SU-DHL-6 (cell line): Measurements from ENCODE around the gene CNTN4.

Experiments
- H2AFZ ChIP-seq: fragments of 200-600 bp; sonication (generic); 2 replicates; pipeline ENCODE4 v1.6.1; 2014; ENCODE audit warnings: low read depth, mild to moderate bottlenecking, moderate library complexity, mixed read lengths, antibody characterized with exemption, low read length; ENCODE audit not compliant: severe bottlenecking
- H3F3A ChIP-seq: fragments of 200-600 bp; shearing (Covaris generic); 2 replicates; pipeline ENCODE4 v1.6.0; 2016; ENCODE audit warnings: antibody characterized with exemption, mild to moderate bottlenecking; ENCODE audit not compliant: insufficient read depth
- H3K27ac ChIP-seq: fragments of 200-600 bp; sonication (generic); 2 replicates; pipeline ENCODE4 v1.5.1; 2016; ENCODE audit warnings: low read depth, mild to moderate bottlenecking, low read length, moderate library complexity, mixed read lengths
- H3K27me3 ChIP-seq: fragments of 200-600 bp; sonication (generic), shearing (Covaris generic); 2 replicates; pipeline ENCODE4 v1.6.0; 2014; ENCODE audit warnings: mild to moderate bottlenecking, low read length
- H3K36me3 ChIP-seq: fragments of 200-600 bp; sonication (generic); 2 replicates; pipeline ENCODE4 v1.6.1; 2014; ENCODE audit warnings: mild to moderate bottlenecking, low read length, mixed read lengths
- H3K4me2 ChIP-seq: fragments of 300-600, 200-600 bp; shearing (Covaris generic), sonication (generic); 2 replicates; pipeline ENCODE4 v1.6.0; 2014; ENCODE audit warnings: low read length, low read depth, mild to moderate bottlenecking; ENCODE audit not compliant: poor library complexity, severe bottlenecking
- H3K4me3 ChIP-seq: fragments of 200-600 bp; sonication (generic); 2 replicates; pipeline ENCODE4 v1.5.1; 2014; ENCODE audit warnings: antibody characterized with exemption, low read length, mild to moderate bottlenecking, mixed read lengths; ENCODE audit not compliant: insufficient read depth, poor library complexity, severe bottlenecking
- H3K79me2 ChIP-seq: fragments of 200-600 bp; sonication (generic); 2 replicates; pipeline ENCODE4 v1.6.1; 2014; ENCODE audit warnings: mild to moderate bottlenecking, low read length, moderate library complexity; ENCODE audit not compliant: insufficient read depth
- H3K9ac ChIP-seq: fragments of 200-600 bp; sonication (generic); 2 replicates; pipeline ENCODE4 v1.7.0; 2014; ENCODE audit warnings: mild to moderate bottlenecking, low read length
- H3K9me2 ChIP-seq: fragments of 200-600 bp; sonication (generic); replicated peaks from 2 replicates; pipeline ENCODE4 v1.6.1; 2014; ENCODE audit warnings: low read length; ENCODE audit not compliant: insufficient read depth
- H3K9me3 ChIP-seq: fragments of 200-600 bp; sonication (generic); 2 replicates; pipeline ENCODE4 v1.6.1; 2014; ENCODE audit warnings: low read length, mixed read lengths; ENCODE audit not compliant: insufficient read depth
- H4K20me1 ChIP-seq: fragments of 200-600 bp; sonication (generic); 2 replicates; pipeline ENCODE4 v1.6.1; 2014; ENCODE audit warnings: low read depth, mild to moderate bottlenecking, antibody characterized with exemption, low read length, moderate library complexity, mixed read lengths
- CTCF ChIP-seq: fragments of 200-600 bp; sonication (generic); IDR thresholded peaks from one replicate; pipeline ENCODE4 v1.5.1; 2017; ENCODE audit warnings: antibody characterized with exemption, mild to moderate bottlenecking, low read length, moderate library complexity; ENCODE audit not compliant: insufficient read depth, poor library complexity, severe bottlenecking
- EZH2phosphoT487 ChIP-seq: fragments of 200-600 bp; sonication (generic), shearing (Covaris generic); conservative IDR thresholded peaks from 2 replicates; pipeline ENCODE4 v1.6.1; 2018; ENCODE audit warnings: mild to moderate bottlenecking, antibody characterized with exemption, low read length, moderate library complexity, mixed read lengths

CNTN4 gene

GRCh38 chr3:2110597-2111117, 12.0 kb downstream of the CNTN4 start:
- Histone ChIP-seq H3K27ac (no peak overlapping the region), H2AFZ (no peak overlapping the region)

GRCh38 chr3:2114617-2115275, 16.1 kb downstream of the CNTN4 start:
- H2AFZ ChIP-seq = no peak overlapping the region
- H3K9ac ChIP-seq = no peak overlapping the region
- no peaks in the 10 kb centered on the region for H4K20me1 ChIP-seq
- H3K4me3 ChIP-seq = no peak overlapping the region
- H3K27ac ChIP-seq = no peak overlapping the region
- H3K4me2 ChIP-seq = no peak overlapping the region
- TF ChIP-seq CTCF (no peak), EZH2phosphoT487 (no peak)
- no peaks in the 10 kb centered on the region for H3K36me3 ChIP-seq
- H3K9me2 ChIP-seq = no peaks in the 10 kb centered on the region
- no peaks in the 10 kb centered on the region for H3F3A ChIP-seq
- no peaks in the 10 kb centered on the region for H3K27me3 ChIP-seq
- no peaks in the 10 kb centered on the region for H3K79me2 ChIP-seq
- H3K9me3 ChIP-seq = no peaks in the 10 kb centered on the region

More at GRCh38 chr3:2110597-2111117, 12.0 kb downstream of the CNTN4 start:
- H3K9me2 ChIP-seq = no peaks in the 10 kb centered on the region
- no peak overlapping the region for H3K4me2 ChIP-seq
- H3K79me2 ChIP-seq = no peaks in the 10 kb centered on the region
- no peaks in the 10 kb centered on the region for H3K36me3 ChIP-seq
- H3F3A ChIP-seq = no peaks in the 10 kb centered on the region
- H3K27me3 ChIP-seq = no peaks in the 10 kb centered on the region
- H3K9ac ChIP-seq = no peak overlapping the region
- no peak overlapping the region for H3K4me3 ChIP-seq
- no peaks in the 10 kb centered on the region for H4K20me1 ChIP-seq
- TF ChIP-seq CTCF (no peak), EZH2phosphoT487 (no peak)
- 0 out of 2 replicates have a peak, but pooled peaks cover 3% of the 10 kb centered on the region for H3K9me3 ChIP-seq

DNA sequence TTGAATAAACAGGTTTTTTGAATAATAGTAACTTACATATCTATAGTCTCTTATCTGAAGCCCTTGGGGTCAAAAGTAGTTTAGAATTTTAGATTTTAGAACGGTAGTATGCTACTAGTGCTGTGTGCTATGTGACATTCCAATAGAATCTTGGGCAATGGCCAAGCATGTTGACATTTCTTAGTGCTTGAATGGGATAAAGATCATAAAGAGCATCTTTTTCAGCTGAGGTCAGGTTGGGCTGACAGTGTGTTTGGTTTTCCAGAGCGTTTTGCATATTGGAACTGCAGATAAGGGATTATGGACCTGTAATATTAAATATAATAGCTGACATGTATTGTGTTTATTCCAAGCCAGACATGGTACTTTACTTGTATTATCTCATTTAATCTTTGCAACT, 32.1 kb downstream of the CNTN4 start:
- H3F3A ChIP-seq = no peaks in the 10 kb centered on the region

More for the DNA sequence above, 32.1 kb downstream of the CNTN4 start:
- no peak overlapping the region for H3K9ac ChIP-seq
- H3K4me2 ChIP-seq = no peak overlapping the region
- H4K20me1 ChIP-seq = no peaks in the 10 kb centered on the region
- H3K27ac ChIP-seq = no peak overlapping the region
- H3K36me3 ChIP-seq = no peaks in the 10 kb centered on the region
- H3K9me3 ChIP-seq = no peaks in the 10 kb centered on the region
- TF ChIP-seq CTCF (no peak), EZH2phosphoT487 (no peak)
- H3K79me2 ChIP-seq = no peaks in the 10 kb centered on the region
- H3K27me3 ChIP-seq = no peaks in the 10 kb centered on the region
- no peaks in the 10 kb centered on the region for H3K9me2 ChIP-seq
- no peak overlapping the region for H3K4me3 ChIP-seq
- H2AFZ ChIP-seq = no peak overlapping the region
